ENCODE data around the gene SPDYC.

Gene SPDYC

GRCh38 chr11:65208785-65209710 lies 39.0 kb downstream of the SPDYC start:
- no peak for DNase-seq

- no peak for DNase-seq
Measured at GRCh38 chr11:65209711-65210360, 39.8 kb downstream of the SPDYC start.

- DNase-seq, result no peak
Measured at GRCh38 chr11:65210361-65210731, 40.3 kb downstream of the SPDYC start.

- DNase-seq, result no peak
Measured at GRCh38 chr11:65210748-65211147, 40.7 kb downstream of the SPDYC start.

- no peak for DNase-seq
Measured at GRCh38 chr11:65211293-65212105, 41.5 kb downstream of the SPDYC start.

GRCh38 chr11:65212226-65212801 lies 42.3 kb downstream of the SPDYC start:
- DNase-seq, result no peak

GRCh38 chr11:65213322-65214211 lies 43.5 kb downstream of the SPDYC start:
- peak; percentile 65 to 68 for DNase-seq

- no peak for DNase-seq
Measured at GRCh38 chr11:65214212-65214845, 44.3 kb downstream of the SPDYC start.

GRCh38 chr11:65215441-65216076 lies 45.5 kb downstream of the SPDYC start:
- no peak for DNase-seq

- DNase-seq, result no peak
Measured at GRCh38 chr11:65216830-65217229, 46.8 kb downstream of the SPDYC start.

- DNase-seq, result no peak
Measured at GRCh38 chr11:65217441-65218423, 47.7 kb downstream of the SPDYC start.

GRCh38 chr11:65218446-65218845 lies 48.4 kb downstream of the SPDYC start:
- no peak for DNase-seq

- DNase-seq, result no peak
Measured at GRCh38 chr11:65219930-65220213, 49.8 kb downstream of the SPDYC start.

GRCh38 chr11:65221026-65221425 lies 51.0 kb downstream of the SPDYC start:
- no peak for DNase-seq

Data from AML-193 (cell line).